HUES48 (cell line): ENCODE results near the gene MT2A.

Experiments used
- H3K27ac ChIP-seq: one replicate; pipeline ENCODE4 v1.7.0; 2013; ENCODE audit warnings: low read depth, low read length, inconsistent platforms
- H3K27me3 ChIP-seq: 2 replicates; pipeline ENCODE4 v1.6.1; 2013; ENCODE audit warnings: mild to moderate bottlenecking, low read length; ENCODE audit not compliant: control insufficient read depth, insufficient read depth
- H3K36me3 ChIP-seq: 2 replicates; pipeline ENCODE4 v1.6.1; 2013; ENCODE audit warnings: low read length; ENCODE audit not compliant: control insufficient read depth, insufficient read depth
- H3K4me1 ChIP-seq: 2 replicates; pipeline ENCODE4 v1.6.1; 2013; ENCODE audit warnings: mild to moderate bottlenecking, low read length; ENCODE audit not compliant: control insufficient read depth, insufficient read depth
- H3K4me3 ChIP-seq: 2 replicates; pipeline ENCODE4 v1.5.1; 2013; ENCODE audit warnings: mild to moderate bottlenecking, low read depth, low read length
- H3K9ac ChIP-seq: 2 replicates; pipeline ENCODE4 v1.6.1; 2013; ENCODE audit warnings: mild to moderate bottlenecking, low read depth, low read length, moderate library complexity
- H3K9me3 ChIP-seq: 2 replicates; pipeline ENCODE4 v1.6.1; 2013; ENCODE audit warnings: low read length; ENCODE audit not compliant: control insufficient read depth, insufficient read depth

MT2A gene

DNA sequence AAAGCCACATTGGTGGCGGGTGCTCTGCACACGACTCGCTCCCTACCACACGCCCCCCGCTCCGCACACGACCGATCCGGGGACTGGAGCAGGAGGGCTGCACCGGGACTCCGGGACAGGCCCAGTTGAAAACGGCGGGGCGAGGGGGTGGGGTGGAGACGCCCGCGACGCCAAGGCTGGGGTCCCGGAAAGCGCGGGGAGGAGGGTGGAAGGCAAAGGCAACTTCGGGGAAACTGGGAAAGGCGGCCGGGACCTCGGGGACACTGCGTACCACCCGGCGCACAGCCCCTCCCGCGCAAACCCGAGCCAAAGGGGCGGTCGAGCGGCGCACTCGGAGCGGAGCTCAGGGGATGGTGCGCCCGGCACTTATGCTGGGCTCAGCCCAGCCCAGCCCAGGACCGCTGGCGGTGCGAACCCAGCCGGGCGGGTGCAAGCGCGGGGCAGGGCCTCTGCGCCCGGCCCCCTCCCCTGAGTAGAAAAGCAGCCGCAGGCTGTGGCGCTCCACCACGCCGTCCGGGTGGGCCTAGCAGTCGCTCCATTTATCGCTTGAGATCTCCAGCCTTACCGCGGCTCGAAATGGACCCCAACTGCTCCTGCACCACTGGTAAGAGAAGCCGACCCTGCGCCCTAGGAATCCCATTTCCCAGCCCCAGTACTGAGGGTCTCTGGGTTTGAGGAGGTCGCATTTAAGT is 23.9 kb downstream of the MT2A start, which contains the start of gene MT1M:
Gene MT1M (plus strand): TSS at position 504 of the 692 bp plus-strand sequence. CDS start 73 bp downstream, at position 577.
- peaks cover 97% of the 10 kb centered on the region for H3K27me3 ChIP-seq
- H3K4me1 ChIP-seq, result 0 out of 2 replicates have a peak, but pooled peaks cover 3% of the 10 kb centered on the region
- H3K9me3 ChIP-seq, result no peaks in the 10 kb centered on the region
- H3K9ac ChIP-seq, result no peak within 1 kb of the TSS
- H3K36me3 ChIP-seq, result no peaks in the 10 kb centered on the region
- peak within 1 kb of the TSS; percentile 31; the same call in 1 of the 2 replicates for H3K4me3 ChIP-seq
- no peak within 1 kb of the TSS for H3K27ac ChIP-seq

DNA sequence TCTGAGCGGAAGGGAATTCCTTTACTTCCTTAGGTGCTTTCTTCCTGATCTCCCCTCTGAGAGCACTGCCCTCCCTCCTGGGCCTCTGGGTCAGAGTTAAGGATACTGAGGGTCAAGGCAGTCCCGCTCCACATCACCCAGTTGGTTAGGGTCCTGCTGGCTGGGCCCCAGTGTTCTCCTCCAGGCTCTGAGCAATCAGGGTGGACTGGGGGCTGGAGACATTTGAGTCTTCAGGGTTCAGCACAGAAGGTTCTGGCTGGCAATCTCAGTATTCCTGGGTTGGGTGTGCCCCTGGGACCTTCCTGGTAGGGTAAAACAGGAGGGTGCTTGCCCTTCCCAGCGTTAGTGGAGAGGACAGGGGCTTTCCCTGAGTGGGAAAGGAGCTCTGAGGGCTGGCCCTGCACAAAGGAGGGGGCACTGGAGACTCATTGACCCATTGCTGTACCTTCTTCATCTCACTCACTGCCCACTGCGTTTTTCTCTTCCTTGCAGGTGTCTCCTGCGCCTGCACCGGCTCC is 24.5 kb downstream of the MT2A start:
- Histone ChIP-seq H3K27ac (no peak overlapping the region), H3K9ac (no peak overlapping the region), H3K4me1 (0 out of 2 replicates have a peak, but pooled peaks cover 4% of the 10 kb centered on the region), H3K27me3 (peaks cover 99% of the 10 kb centered on the region), H3K9me3 (no peaks in the 10 kb centered on the region), H3K36me3 (no peaks in the 10 kb centered on the region), H3K4me3 (peak overlapping the region; percentile 31; the same call in 1 of the 2 replicates)

- 0 out of 2 replicates have a peak, but pooled peaks cover 7% of the 10 kb centered on the region for H3K4me1 ChIP-seq
- H3K36me3 ChIP-seq, result no peaks in the 10 kb centered on the region
- H3K9me3 ChIP-seq, result no peaks in the 10 kb centered on the region
- H3K27ac ChIP-seq, result no peak overlapping the region
- H3K4me3 ChIP-seq, result no peak overlapping the region
- no peak overlapping the region for H3K9ac ChIP-seq
- H3K27me3 ChIP-seq, result peaks cover 100% of the 10 kb centered on the region
Observed at GRCh38 chr16:56633535-56633934, 25.2 kb downstream of the MT2A start.

- no peaks in the 10 kb centered on the region for H3K9me3 ChIP-seq
- H3K27me3 ChIP-seq, result peaks cover 100% of the 10 kb centered on the region
- no peak overlapping the region for H3K9ac ChIP-seq
- H3K36me3 ChIP-seq, result no peaks in the 10 kb centered on the region
- H3K27ac ChIP-seq, result no peak overlapping the region
- H3K4me1 ChIP-seq, result 0 out of 2 replicates have a peak, but pooled peaks cover 7% of the 10 kb centered on the region
- peak overlapping the region; percentile 0; the same call in 1 of the 2 replicates for H3K4me3 ChIP-seq
Observed at GRCh38 chr16:56634715-56635440, 26.5 kb downstream of the MT2A start.

GRCh38 chr16:56635441-56635967 is 27.1 kb downstream of the MT2A start:
- no peaks in the 10 kb centered on the region for H3K36me3 ChIP-seq
- H3K4me3 ChIP-seq, result peak overlapping the region; percentile 0; the same call in 1 of the 2 replicates
- peaks cover 100% of the 10 kb centered on the region for H3K27me3 ChIP-seq
- no peaks in the 10 kb centered on the region for H3K9me3 ChIP-seq
- 0 out of 2 replicates have a peak, but pooled peaks cover 7% of the 10 kb centered on the region for H3K4me1 ChIP-seq
- H3K9ac ChIP-seq, result no peak overlapping the region
- no peak overlapping the region for H3K27ac ChIP-seq

GRCh38 chr16:56636616-56637413 is 28.4 kb downstream of the MT2A start:
- Histone ChIP-seq H3K27me3 (peaks cover 100% of the 10 kb centered on the region), H3K9me3 (no peaks in the 10 kb centered on the region)

GRCh38 chr16:56637814-56638750 is 29.7 kb downstream of the MT2A start, which contains the start of gene MT1A:
TSS of gene MT1A (plus strand) at chr16:56638666. CDS start at chr16:56638739, 73 bp downstream.
- no peaks in the 10 kb centered on the region for H3K9me3 ChIP-seq
- H3K27me3 ChIP-seq, result peaks cover 100% of the 10 kb centered on the region
- peak within 1 kb of the TSS; percentile 46 for H3K4me3 ChIP-seq
- 0 out of 2 replicates have a peak, but pooled peaks cover 10% of the 10 kb centered on the region for H3K4me1 ChIP-seq
- no peaks in the 10 kb centered on the region for H3K36me3 ChIP-seq
- no peak within 1 kb of the TSS for H3K27ac ChIP-seq
- no peak within 1 kb of the TSS for H3K9ac ChIP-seq

More at GRCh38 chr16:56636616-56637413, 28.4 kb downstream of the MT2A start:
- H3K4me3 ChIP-seq, result no peak overlapping the region
- H3K36me3 ChIP-seq, result no peaks in the 10 kb centered on the region
- H3K9ac ChIP-seq, result no peak overlapping the region
- no peak overlapping the region for H3K27ac ChIP-seq
- 0 out of 2 replicates have a peak, but pooled peaks cover 7% of the 10 kb centered on the region for H3K4me1 ChIP-seq

- no peak overlapping the region for H3K27ac ChIP-seq
- no peak overlapping the region for H3K4me3 ChIP-seq
- H3K36me3 ChIP-seq, result no peaks in the 10 kb centered on the region
- H3K9me3 ChIP-seq, result no peaks in the 10 kb centered on the region
- peaks cover 100% of the 10 kb centered on the region for H3K27me3 ChIP-seq
- peaks cover 16% of the 10 kb centered on the region for H3K4me1 ChIP-seq
- H3K9ac ChIP-seq, result no peak overlapping the region
Observed at GRCh38 chr16:56639045-56639444, 30.7 kb downstream of the MT2A start.

DNA sequence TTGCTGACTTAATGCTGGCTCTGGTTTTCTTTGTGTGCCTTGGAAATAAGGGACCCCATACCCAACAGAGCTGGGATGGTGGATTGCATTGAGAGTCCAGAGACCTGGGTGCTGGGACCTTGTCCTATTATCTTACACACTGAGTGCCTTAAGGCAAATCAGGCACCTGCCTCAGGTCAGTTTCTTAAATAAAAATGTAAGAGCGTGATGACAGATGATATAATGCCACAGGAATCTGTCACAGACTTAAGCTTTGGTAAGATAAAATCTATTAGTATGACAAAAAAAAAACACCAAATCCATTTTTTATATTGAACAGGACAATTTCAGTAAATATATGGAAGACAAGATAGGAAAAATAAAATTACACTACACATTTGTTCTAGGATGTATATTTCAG is 31.7 kb downstream of the MT2A start:
- Histone ChIP-seq H3K36me3 (no peaks in the 10 kb centered on the region), H3K9me3 (no peaks in the 10 kb centered on the region), H3K4me3 (no peak overlapping the region), H3K27me3 (peaks cover 100% of the 10 kb centered on the region), H3K4me1 (peaks cover 14% of the 10 kb centered on the region), H3K27ac (no peak overlapping the region), H3K9ac (no peak overlapping the region)
